Measurements from ENCODE around the gene BAIAP2.
A peak's percentile ranks its signal among the peaks of the same experiment; 100 is the strongest.

Gene BAIAP2

DNA sequence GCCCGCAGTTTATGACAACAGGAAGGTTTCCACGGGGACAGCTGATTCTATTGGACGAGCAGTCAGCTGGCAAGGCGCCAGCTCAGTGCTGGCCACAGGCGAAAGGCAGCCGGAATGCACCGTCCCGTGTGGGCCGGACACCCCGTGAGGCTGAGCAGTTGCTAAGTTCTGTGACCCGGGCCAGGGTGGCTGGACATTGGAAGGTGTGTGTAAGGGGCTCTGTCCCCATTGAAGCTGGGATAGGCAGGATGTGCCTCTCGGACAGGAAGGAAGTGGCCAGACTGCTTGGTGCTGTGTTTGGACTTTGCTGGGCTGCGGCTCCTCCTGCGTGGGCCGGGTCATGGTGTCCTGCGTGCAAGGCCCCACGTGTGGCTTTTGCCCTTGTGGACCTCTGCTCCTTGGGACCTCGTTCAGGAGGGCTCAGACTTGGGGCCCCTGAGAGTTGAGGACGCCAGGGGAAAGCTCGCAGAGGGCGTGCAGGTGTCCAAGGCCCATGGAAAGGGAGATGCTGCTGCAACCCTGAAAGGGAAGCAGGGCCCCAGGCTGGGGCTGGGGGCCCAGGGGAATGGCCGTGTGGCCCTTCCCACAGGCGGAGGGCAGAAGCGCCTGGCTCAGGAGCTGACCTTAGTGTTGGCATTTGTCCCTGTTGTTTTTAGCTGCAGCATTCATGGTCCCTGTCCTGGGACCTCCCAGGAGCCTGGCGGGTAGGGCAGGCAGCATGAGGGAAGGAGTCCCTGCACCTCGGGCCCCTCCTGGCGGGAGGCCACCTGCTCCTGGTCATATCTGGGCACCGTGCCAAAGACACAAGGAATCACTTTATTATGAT, 10.0 kb downstream of the BAIAP2 start:
- no peak overlapping the region for H3K9ac ChIP-seq (ENCODE audit: low read depth in 1 of 2, low read length in 2 of 2)

DNA sequence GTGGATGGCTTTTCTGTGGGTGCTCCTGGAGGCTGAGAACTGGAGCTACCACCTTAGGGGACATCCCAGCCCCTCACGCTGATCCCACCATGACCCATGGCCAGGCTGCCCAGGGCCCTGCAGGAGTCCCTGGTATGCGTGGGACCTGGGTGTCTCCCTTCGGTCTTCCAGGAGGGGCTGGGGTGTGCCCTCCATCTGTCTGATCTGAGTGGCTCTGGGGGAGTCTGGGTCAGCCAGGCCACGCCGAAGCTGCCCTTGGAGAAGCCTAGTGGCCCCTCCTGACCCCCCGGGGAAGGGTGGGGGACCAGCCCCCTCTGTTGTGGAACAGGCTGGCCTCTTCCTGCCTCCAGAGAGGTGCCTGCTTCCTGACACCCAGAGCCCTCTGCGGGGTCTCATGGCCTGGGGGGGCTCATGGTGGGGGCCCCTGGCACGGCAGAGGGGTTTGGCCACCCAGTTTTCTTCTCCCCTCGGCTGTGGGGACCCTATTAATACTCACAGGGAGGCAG, 10.7 kb downstream of the BAIAP2 start:
- Histone ChIP-seq H3K27ac (ENCODE audit: low read depth, low read length) (no peak overlapping the region), H3K9ac (ENCODE audit: low read depth in 1 of 2, low read length in 2 of 2) (no peak overlapping the region), H3K36me3 (ENCODE audit: control insufficient read depth in 1 of 2, insufficient read depth in 2 of 2, low read length in 2 of 2) (no peaks in the 10 kb centered on the region), H3K4me1 (ENCODE audit: control insufficient read depth in 1 of 2, insufficient read depth in 2 of 2, low read length in 2 of 2) (peaks cover 26 to 35% of the 10 kb centered on the region in 2 donors), H3K27me3 (ENCODE audit: control insufficient read depth in 1 of 2, insufficient read depth in 2 of 2, low read length in 2 of 2) (no peaks in the 10 kb centered on the region), H3K4me3 (ENCODE audit: low read depth in 1 of 2, low read length in 2 of 2) (no peak overlapping the region), H3K9me3 (ENCODE audit: control insufficient read depth in 1 of 2, low read length in 2 of 2) (no peaks in the 10 kb centered on the region)

More for the DNA sequence above, 10.0 kb downstream of the BAIAP2 start:
- no peaks in the 10 kb centered on the region for H3K27me3 ChIP-seq (ENCODE audit: control insufficient read depth in 1 of 2, insufficient read depth in 2 of 2, low read length in 2 of 2)
- no peak overlapping the region for H3K4me3 ChIP-seq (ENCODE audit: low read depth in 1 of 2, low read length in 2 of 2)
- H3K9me3 ChIP-seq (ENCODE audit: control insufficient read depth in 1 of 2, low read length in 2 of 2): no peaks in the 10 kb centered on the region
- H3K36me3 ChIP-seq (ENCODE audit: control insufficient read depth in 1 of 2, insufficient read depth in 2 of 2, low read length in 2 of 2): no peaks in the 10 kb centered on the region
- H3K4me1 ChIP-seq (ENCODE audit: control insufficient read depth in 1 of 2, insufficient read depth in 2 of 2, low read length in 2 of 2): peaks cover 20 to 29% of the 10 kb centered on the region in 2 donors
- peak overlapping the region; percentile 39 for H3K27ac ChIP-seq (ENCODE audit: low read depth, low read length)

DNA sequence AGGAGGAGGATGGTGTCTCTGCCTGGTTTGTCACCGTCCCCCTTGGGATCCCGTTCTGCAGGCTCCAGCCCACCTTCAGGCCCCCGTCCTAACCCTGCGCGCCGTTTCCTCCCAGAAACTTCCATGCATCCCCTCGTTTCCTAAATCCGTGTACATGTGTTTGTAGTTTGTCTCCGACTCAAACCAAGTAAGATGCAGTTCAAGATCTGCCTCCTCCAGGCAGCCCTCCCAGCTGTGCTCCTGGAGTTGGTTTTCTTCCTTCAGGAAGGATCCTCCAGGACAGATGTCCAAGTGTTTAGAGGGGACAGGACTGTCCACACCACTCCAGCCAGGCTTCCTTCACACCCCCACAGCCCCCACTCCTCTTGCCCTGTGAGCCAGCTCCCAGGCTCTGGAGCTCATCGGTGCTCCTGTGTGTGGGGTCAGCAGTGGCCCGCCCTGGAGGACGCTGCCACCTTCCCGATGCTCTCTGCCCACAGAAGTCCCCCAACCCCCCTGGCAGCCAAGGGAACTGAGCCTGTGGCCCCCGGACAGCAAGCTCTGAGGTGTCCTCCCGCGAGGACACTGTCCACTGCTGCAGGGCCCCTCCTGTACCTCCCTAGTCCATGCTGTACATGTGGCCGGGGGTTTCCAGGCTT, 11.3 kb downstream of the BAIAP2 start:
- H3K4me1 ChIP-seq (ENCODE audit: control insufficient read depth in 1 of 2, insufficient read depth in 2 of 2, low read length in 2 of 2): peaks cover 27 to 39% of the 10 kb centered on the region in 2 donors
- H3K9me3 ChIP-seq (ENCODE audit: control insufficient read depth in 1 of 2, low read length in 2 of 2): no peaks in the 10 kb centered on the region
- H3K4me3 ChIP-seq (ENCODE audit: low read depth in 1 of 2, low read length in 2 of 2): no peak overlapping the region
- no peaks in the 10 kb centered on the region for H3K36me3 ChIP-seq (ENCODE audit: control insufficient read depth in 1 of 2, insufficient read depth in 2 of 2, low read length in 2 of 2)
- no peak overlapping the region for H3K27ac ChIP-seq (ENCODE audit: low read depth, low read length)
- H3K27me3 ChIP-seq (ENCODE audit: control insufficient read depth in 1 of 2, insufficient read depth in 2 of 2, low read length in 2 of 2): no peaks in the 10 kb centered on the region
- H3K9ac ChIP-seq (ENCODE audit: low read depth in 1 of 2, low read length in 2 of 2): no peak overlapping the region

DNA sequence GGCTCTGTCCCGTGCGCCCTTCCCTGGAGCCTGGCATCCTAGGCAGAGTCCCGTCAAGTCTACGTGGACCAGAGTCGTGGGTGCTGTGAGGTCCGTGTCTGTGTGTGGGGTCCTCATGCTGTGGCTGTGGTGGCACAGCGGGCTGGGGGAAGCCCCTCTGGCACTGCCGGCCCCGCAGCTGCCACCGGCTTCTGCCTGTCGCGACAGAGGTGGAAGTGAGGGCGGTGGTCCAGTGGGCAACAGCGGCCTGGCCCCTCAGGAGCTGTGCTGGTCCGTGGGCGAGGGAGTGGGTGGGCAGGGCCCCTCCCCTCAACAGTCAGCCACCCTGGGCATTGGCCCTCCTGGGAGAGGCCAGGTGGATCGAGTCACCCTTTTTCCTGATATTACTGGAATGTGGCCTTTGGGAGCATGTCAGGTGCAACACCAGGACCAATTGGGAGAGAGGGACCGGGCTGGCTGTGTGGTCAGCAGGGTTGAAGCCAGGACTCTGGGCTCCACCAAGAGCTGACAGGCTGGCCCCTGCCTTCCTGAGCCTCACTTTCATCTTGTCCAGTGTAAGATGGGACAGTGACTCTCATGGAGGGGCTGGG, 11.9 kb downstream of the BAIAP2 start:
- H3K4me1 ChIP-seq (ENCODE audit: control insufficient read depth in 1 of 2, insufficient read depth in 2 of 2, low read length in 2 of 2): peaks cover 27 to 39% of the 10 kb centered on the region in 2 donors

DNA sequence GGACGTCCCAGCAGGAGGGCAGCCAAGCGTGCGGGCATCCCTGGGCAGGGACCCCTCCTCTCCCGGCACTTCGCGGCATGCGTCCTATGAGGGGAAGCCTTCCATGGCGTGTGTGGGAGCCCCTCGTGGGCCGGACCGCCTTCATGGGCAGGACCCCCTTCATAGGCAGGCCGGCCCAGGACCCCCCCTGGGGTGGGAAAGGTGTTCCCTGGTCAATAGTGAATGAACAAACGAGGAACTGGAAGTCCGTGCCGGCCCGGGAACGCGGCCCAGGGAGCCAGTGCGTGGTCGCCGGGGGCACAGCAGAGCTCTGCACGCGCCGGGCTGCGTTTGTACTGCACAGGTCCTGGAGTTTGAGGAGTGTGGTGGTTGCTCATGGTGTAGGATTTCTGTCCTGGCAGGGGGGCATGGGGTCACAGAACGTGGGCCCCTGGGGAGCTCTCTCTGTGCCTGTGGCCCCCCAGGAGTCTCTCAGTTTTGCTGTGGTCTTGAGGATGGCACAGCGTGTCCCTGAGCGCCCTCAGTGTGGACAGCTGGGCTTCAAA, 13.9 kb downstream of the BAIAP2 start:
- Histone ChIP-seq H3K27me3 (ENCODE audit: control insufficient read depth in 1 of 2, insufficient read depth in 2 of 2, low read length in 2 of 2) (no peaks in the 10 kb centered on the region), H3K27ac (ENCODE audit: low read depth, low read length) (no peak overlapping the region), H3K4me1 (ENCODE audit: control insufficient read depth in 1 of 2, insufficient read depth in 2 of 2, low read length in 2 of 2) (peaks cover 27 to 39% of the 10 kb centered on the region in 2 donors), H3K36me3 (ENCODE audit: control insufficient read depth in 1 of 2, insufficient read depth in 2 of 2, low read length in 2 of 2) (no peaks in the 10 kb centered on the region), H3K4me3 (ENCODE audit: low read depth in 1 of 2, low read length in 2 of 2) (no peak overlapping the region), H3K9ac (ENCODE audit: low read depth in 1 of 2, low read length in 2 of 2) (no peak overlapping the region), H3K9me3 (ENCODE audit: control insufficient read depth in 1 of 2, low read length in 2 of 2) (no peaks in the 10 kb centered on the region)

More for the DNA sequence above, 11.9 kb downstream of the BAIAP2 start:
- no peak overlapping the region for H3K4me3 ChIP-seq (ENCODE audit: low read depth in 1 of 2, low read length in 2 of 2)
- H3K36me3 ChIP-seq (ENCODE audit: control insufficient read depth in 1 of 2, insufficient read depth in 2 of 2, low read length in 2 of 2): no peaks in the 10 kb centered on the region
- H3K9ac ChIP-seq (ENCODE audit: low read depth in 1 of 2, low read length in 2 of 2): no peak overlapping the region
- H3K9me3 ChIP-seq (ENCODE audit: control insufficient read depth in 1 of 2, low read length in 2 of 2): no peaks in the 10 kb centered on the region
- no peaks in the 10 kb centered on the region for H3K27me3 ChIP-seq (ENCODE audit: control insufficient read depth in 1 of 2, insufficient read depth in 2 of 2, low read length in 2 of 2)
- no peak overlapping the region for H3K27ac ChIP-seq (ENCODE audit: low read depth, low read length)

DNA sequence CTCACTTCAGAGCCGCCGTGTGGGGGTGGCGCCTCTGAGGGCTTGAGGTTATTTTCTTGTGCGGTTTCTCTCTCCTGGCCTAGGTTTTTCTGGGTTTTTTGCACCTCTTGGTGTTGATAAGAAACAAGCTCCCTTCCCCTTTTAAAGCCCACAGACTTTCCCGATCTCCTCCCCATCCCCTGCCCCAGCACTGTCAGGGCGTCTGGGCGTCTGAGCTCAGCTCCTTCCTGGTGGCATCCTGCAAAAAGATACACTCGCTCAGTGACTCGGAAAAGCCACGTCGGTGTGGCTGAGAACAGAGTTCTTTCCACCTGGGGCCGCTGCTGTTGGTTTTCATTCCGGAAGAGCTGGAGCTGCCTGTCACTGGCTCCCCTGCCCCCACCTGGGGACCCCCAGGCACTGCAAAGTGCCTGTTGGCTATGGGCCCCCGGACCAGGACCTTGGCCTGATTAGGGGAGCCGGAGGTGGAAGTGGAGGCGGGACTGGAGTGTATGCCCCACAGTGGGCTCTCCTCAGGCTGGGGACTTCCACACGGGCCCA, 14.5 kb downstream of the BAIAP2 start:
- Histone ChIP-seq H3K9me3 (ENCODE audit: control insufficient read depth in 1 of 2, low read length in 2 of 2) (no peaks in the 10 kb centered on the region), H3K27me3 (ENCODE audit: control insufficient read depth in 1 of 2, insufficient read depth in 2 of 2, low read length in 2 of 2) (no peaks in the 10 kb centered on the region), H3K4me1 (ENCODE audit: control insufficient read depth in 1 of 2, insufficient read depth in 2 of 2, low read length in 2 of 2) (peaks cover 24 to 34% of the 10 kb centered on the region in 2 donors), H3K4me3 (ENCODE audit: low read depth in 1 of 2, low read length in 2 of 2) (peak overlapping the region in 1 of 2 donors; percentile 28), H3K9ac (ENCODE audit: low read depth in 1 of 2, low read length in 2 of 2) (no peak overlapping the region), H3K36me3 (ENCODE audit: control insufficient read depth in 1 of 2, insufficient read depth in 2 of 2, low read length in 2 of 2) (no peaks in the 10 kb centered on the region), H3K27ac (ENCODE audit: low read depth, low read length) (no peak overlapping the region)

DNA sequence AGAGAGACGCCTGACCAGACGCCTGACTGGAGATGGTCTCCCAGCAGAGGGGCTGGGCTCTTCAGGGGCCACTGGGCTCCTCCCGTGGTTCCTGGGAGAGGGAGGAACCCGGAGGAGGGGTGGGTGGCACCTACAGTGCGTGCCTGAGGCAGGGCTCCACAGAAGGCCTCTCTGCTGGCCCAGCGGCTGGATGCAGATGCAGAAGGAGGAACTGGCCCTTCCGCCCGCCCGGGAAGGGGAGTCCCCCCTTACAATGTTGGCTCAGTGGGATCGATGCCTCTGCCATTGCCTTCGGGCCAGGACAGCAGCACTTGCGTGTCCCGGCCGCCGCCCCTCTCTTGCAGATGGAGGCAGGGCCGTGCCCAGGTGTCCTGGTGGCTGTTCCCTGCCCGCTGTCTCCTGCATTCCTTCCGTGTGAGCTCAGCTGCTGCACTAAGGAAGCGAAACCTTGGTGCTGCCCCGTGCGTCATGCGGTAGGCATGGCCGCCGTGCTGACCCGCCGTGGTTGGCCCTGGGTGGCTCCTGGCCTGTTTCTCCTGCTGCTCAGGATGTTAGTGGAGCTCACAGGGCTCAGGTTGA, 15.1 kb downstream of the BAIAP2 start:
- peak overlapping the region; percentile 16 to 28 for H3K4me3 ChIP-seq (ENCODE audit: low read depth in 1 of 2, low read length in 2 of 2)
- no peak overlapping the region for H3K9ac ChIP-seq (ENCODE audit: low read depth in 1 of 2, low read length in 2 of 2)
- H3K9me3 ChIP-seq (ENCODE audit: control insufficient read depth in 1 of 2, low read length in 2 of 2): no peaks in the 10 kb centered on the region
- no peaks in the 10 kb centered on the region for H3K27me3 ChIP-seq (ENCODE audit: control insufficient read depth in 1 of 2, insufficient read depth in 2 of 2, low read length in 2 of 2)
- peaks cover 19 to 29% of the 10 kb centered on the region in 2 donors for H3K4me1 ChIP-seq (ENCODE audit: control insufficient read depth in 1 of 2, insufficient read depth in 2 of 2, low read length in 2 of 2)
- no peaks in the 10 kb centered on the region for H3K36me3 ChIP-seq (ENCODE audit: control insufficient read depth in 1 of 2, insufficient read depth in 2 of 2, low read length in 2 of 2)
- H3K27ac ChIP-seq (ENCODE audit: low read depth, low read length): peak overlapping the region; percentile 45

DNA sequence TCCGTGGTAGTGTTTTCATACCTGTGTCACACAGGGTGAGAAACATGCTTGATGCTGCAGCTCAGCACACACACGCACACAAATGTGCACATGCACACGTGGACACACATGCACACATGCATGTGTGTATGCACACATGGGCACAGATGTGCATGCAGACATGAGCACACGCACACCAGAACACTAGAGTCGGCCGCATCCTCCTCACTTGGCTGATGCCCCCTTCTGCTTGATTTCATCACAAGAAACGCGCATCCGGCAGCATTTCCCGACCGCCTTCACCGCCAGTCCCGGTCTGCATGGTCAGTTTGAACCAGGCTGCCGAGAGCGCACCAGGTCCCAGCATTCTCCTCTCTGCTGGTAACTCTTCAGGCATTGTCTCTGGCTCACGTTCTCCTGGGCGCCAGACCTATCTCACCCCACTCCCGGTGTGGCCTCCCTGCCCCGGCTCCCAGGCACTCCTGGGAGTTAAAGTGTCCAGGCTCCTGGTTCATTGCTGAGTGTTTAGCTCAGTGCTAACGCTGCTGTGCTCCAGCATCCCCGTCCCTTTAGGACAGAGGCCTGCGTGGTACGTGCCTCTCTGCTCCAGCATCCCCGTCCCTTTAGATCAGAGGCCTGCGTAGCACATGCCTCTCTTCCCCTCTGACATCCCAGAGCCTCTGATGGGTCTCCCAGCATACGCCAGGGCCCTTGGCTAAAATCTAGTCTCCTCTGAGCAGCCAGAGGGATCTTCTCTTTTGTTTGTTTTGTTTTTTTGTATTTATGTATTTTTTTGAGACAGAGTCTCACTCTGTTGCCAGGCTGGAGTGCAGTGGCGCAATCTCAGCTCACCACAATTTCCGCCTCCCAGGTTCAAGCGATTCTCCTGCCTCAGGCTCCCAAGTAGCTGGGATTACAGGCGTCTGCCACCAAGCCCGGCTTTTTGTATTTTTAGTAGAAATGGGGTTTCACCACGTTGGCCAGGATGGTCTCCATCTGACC, 16.0 kb downstream of the BAIAP2 start:
- Histone ChIP-seq H3K9ac (ENCODE audit: low read depth in 1 of 2, low read length in 2 of 2) (no peak overlapping the region), H3K27ac (ENCODE audit: low read depth, low read length) (peak overlapping the region; percentile 45), H3K9me3 (ENCODE audit: control insufficient read depth in 1 of 2, low read length in 2 of 2) (no peaks in the 10 kb centered on the region), H3K27me3 (ENCODE audit: control insufficient read depth in 1 of 2, insufficient read depth in 2 of 2, low read length in 2 of 2) (no peaks in the 10 kb centered on the region), H3K4me3 (ENCODE audit: low read depth in 1 of 2, low read length in 2 of 2) (peak overlapping the region in 1 of 2 donors; percentile 16), H3K4me1 (ENCODE audit: control insufficient read depth in 1 of 2, insufficient read depth in 2 of 2, low read length in 2 of 2) (peaks cover 10 to 22% of the 10 kb centered on the region in 2 donors), H3K36me3 (ENCODE audit: control insufficient read depth in 1 of 2, insufficient read depth in 2 of 2, low read length in 2 of 2) (no peaks in the 10 kb centered on the region)

Data from duodenal mucosa (tissue), 2 donors.